ENCODE data around the gene NSF.

GRCh38 chr17:46789610-46790009 lies 199.1 kb downstream of the NSF start:
- TF ChIP-seq, protein P1, sequence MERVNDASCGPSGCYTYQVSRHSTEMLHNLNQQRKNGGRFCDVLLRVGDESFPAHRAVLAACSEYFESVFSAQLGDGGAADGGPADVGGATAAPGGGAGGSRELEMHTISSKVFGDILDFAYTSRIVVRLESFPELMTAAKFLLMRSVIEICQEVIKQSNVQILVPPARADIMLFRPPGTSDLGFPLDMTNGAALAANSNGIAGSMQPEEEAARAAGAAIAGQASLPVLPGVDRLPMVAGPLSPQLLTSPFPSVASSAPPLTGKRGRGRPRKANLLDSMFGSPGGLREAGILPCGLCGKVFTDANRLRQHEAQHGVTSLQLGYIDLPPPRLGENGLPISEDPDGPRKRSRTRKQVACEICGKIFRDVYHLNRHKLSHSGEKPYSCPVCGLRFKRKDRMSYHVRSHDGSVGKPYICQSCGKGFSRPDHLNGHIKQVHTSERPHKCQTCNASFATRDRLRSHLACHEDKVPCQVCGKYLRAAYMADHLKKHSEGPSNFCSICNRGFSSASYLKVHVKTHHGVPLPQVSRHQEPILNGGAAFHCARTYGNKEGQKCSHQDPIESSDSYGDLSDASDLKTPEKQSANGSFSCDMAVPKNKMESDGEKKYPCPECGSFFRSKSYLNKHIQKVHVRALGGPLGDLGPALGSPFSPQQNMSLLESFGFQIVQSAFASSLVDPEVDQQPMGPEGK (CRISPR knock-in tag; IDR thresholded peaks at IDR 0.05; ENCODE audit: borderline replicate concordance): no peak
- TF ChIP-seq ZNF8 (CRISPR knock-in tag; IDR thresholded peaks at IDR 0.05) (no peak), ZFP3 (CRISPR knock-in tag; IDR thresholded peaks at IDR 0.05) (no peak)
